Transverse colon (tissue), 3 donors: Measurements from ENCODE around the gene PDK3.

Experiments
- CTCF ChIP-seq, 5 experiments: fragments of 200-600 bp in 3 of 5; fragments of 450-650 bp in 2 of 5; sonication (generic) in 3 of 5; IDR thresholded peaks; 1 replicate in 2 of 5; 2 replicates in 3 of 5; pipeline ENCODE4 v1.5.1; 2016 to 2017; ENCODE audit warnings: antibody characterized with exemption in 5 of 5, inconsistent platforms in 3 of 5, mild to moderate bottlenecking in 2 of 5, moderate library complexity in 1 of 5
- EP300 ChIP-seq: sonication (generic); formaldehyde crosslinking; IDR thresholded peaks from one replicate; pipeline ENCODE4 v1.6.1; 2017; ENCODE audit warnings: antibody characterized with exemption, low read depth

GRCh38 chrX:24435060-24435459 lies 30.0 kb upstream of the PDK3 start:
- TF ChIP-seq CTCF (IDR thresholded peaks at IDR 0.05) (no peak), EP300 (no peak)
